ENCODE results near the gene HNRNPD. TPM values are rescaled to one million over a fixed set of nuclear protein-coding genes. Genes with fewer than 3 reads are reported as not detected.
"Not testable (repeated sequence)": the region's sequence is repeated elsewhere in the genome, so short reads cannot be mapped to it uniquely, and the experiment has no call there.

Gene HNRNPD
- total RNA-seq, 1 donor from 2014 or later = 91.8 TPM

- Histone ChIP-seq H3K9me3 (no peaks in the 10 kb centered on the region), H3K27ac (no peak overlapping the region), H3K4me3 (no peak overlapping the region), H3K27me3 (no peaks in the 10 kb centered on the region), H3K36me3 (peaks cover 0 to 8% of the 10 kb centered on the region in 2 donors), H3K4me1 (no peaks in the 10 kb centered on the region)
- TF ChIP-seq POLR2A (IDR thresholded peaks at IDR 0.05) = no peak
- intact Hi-C loops (cut with DNase I) = no loop called here
- DNase-seq (ENCODE audit: extremely low spot score in 2 of 2) = no peak
These were observed 27.7 kb downstream of the HNRNPD start for GRCh38 chr4:82346126-82346525.

DNA sequence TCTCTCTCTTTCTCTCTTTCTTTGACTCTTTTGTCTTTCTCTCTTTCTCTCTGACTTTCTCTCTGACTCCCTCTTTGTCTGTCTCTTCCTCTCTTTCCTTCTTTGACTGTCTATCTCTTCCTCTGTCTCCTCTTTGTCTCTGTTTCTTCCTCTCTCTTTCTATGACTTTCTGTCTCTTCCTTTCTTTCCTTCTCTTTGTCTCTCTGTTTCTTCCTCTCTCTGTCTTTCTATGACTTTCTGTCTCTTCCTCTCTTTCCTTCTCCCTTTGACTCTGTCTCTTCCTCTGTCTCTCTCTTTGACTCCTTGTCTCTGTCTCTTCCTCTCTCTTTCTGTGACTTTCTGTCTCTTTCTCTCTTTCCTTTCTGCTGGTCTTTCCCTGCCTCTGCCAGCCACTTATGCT lies 38.7 kb downstream of the HNRNPD start:
- H3K9me3 ChIP-seq = no peaks in the 10 kb centered on the region
- no peak overlapping the region for H3K4me3 ChIP-seq
- no peak for DNase-seq (ENCODE audit: extremely low spot score in 2 of 2)
- no peaks in the 10 kb centered on the region for H3K27me3 ChIP-seq
- H3K27ac ChIP-seq = no peak overlapping the region
- H3K4me1 ChIP-seq = no peaks in the 10 kb centered on the region
- H3K36me3 ChIP-seq = no peaks in the 10 kb centered on the region
- TF ChIP-seq POLR2A (IDR thresholded peaks at IDR 0.05) = no peak
- TF ChIP-seq CTCF (IDR thresholded peaks at IDR 0.05) = no peak
- TF ChIP-seq POLR2AphosphoS5 (IDR thresholded peaks at IDR 0.05; ENCODE audit: insufficient read depth in 1 of 2, low read depth in 1 of 2) = no peak
- intact Hi-C loops (cut with DNase I) = no loop called here

DNA sequence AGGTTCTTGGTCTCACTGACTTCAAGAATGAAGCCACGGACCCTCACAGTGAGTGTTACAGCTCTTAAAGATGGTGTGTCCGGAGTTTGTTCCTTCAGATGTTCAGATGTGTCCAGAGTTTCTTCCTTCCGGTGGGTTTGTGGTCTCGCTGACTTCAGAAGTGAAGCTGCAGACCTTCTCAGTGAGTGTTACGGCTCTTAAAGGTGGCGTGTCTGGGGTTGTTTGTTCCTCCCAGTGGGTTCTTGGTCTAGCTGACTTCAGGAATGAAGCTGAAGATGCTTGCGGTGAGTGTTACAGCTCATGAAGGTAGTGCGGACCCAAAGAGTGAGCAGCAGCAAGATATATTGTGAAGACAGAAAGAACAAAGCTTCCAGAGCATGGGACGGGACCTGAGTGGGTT lies 40.1 kb downstream of the HNRNPD start:
- H3K4me1 ChIP-seq; H3K36me3 ChIP-seq; H3K9me3 ChIP-seq; H3K4me3 ChIP-seq; DNase-seq (ENCODE audit: extremely low spot score in 2 of 2); H3K27ac ChIP-seq; intact Hi-C loops (cut with DNase I); H3K27me3 ChIP-seq: not testable (repeated sequence)

GRCh38 chr4:82331814-82332213 lies 42.0 kb downstream of the HNRNPD start:
- no peaks in the 10 kb centered on the region for H3K36me3 ChIP-seq
- H3K27ac ChIP-seq = no peak overlapping the region
- no peaks in the 10 kb centered on the region for H3K27me3 ChIP-seq
- TF ChIP-seq POLR2A (IDR thresholded peaks at IDR 0.05) (no peak), POLR2AphosphoS5 (IDR thresholded peaks at IDR 0.05; ENCODE audit: insufficient read depth in 1 of 2, low read depth in 1 of 2) (no peak)
- DNase-seq (ENCODE audit: extremely low spot score in 2 of 2) = no peak
- intact Hi-C loops (cut with DNase I) = no loop called here
- no peaks in the 10 kb centered on the region for H3K9me3 ChIP-seq
- no peaks in the 10 kb centered on the region for H3K4me1 ChIP-seq
- H3K4me3 ChIP-seq = no peak overlapping the region

GRCh38 chr4:82320351-82320750 lies 53.4 kb downstream of the HNRNPD start:
- Histone ChIP-seq H3K27ac (no peak overlapping the region), H3K36me3 (no peaks in the 10 kb centered on the region), H3K27me3 (no peaks in the 10 kb centered on the region), H3K4me3 (no peak overlapping the region), H3K9me3 (no peaks in the 10 kb centered on the region), H3K4me1 (no peaks in the 10 kb centered on the region)
- intact Hi-C loops (cut with DNase I) = no loop called here
- no peak for TF ChIP-seq POLR2A (IDR thresholded peaks at IDR 0.05)
- no peak for TF ChIP-seq CTCF (IDR thresholded peaks at IDR 0.05)
- TF ChIP-seq POLR2AphosphoS5 (IDR thresholded peaks at IDR 0.05; ENCODE audit: insufficient read depth in 1 of 2, low read depth in 1 of 2) = no peak
- DNase-seq (ENCODE audit: extremely low spot score in 2 of 2) = no peak

- H3K4me3 ChIP-seq; DNase-seq (ENCODE audit: extremely low spot score in 2 of 2); intact Hi-C loops (cut with DNase I): not testable (repeated sequence)
These were observed 70.7 kb downstream of the HNRNPD start for GRCh38 chr4:82303063-82303462.

More at GRCh38 chr4:82303063-82303462, 70.7 kb downstream of the HNRNPD start:
- H3K27me3 ChIP-seq, H3K36me3 ChIP-seq, H3K4me1 ChIP-seq, H3K9me3 ChIP-seq, H3K27ac ChIP-seq: not testable (repeated sequence)

Small RNA genes lying within 50 kb of the gene (small RNA-seq; reads per million reads assigned to genes)
- gene RF00150 = not detected

Other genes with a start within 250 kb of the HNRNPD start
- 189 TPM for gene HNRNPDL, start 56.5 kb upstream of the HNRNPD start, total RNA-seq
- gene ENOPH1, start 56.6 kb upstream of the HNRNPD start, total RNA-seq = 16.0 TPM
- gene TMEM150C, start 188.0 kb upstream of the HNRNPD start, total RNA-seq = 10.6 TPM